Endothelial cell of umbilical vein (primary cell): ENCODE measurements around the gene IZUMO4.

Source experiments
- CTCF ChIP-seq, 2 donors: IDR thresholded peaks; 1 replicate in 1 of 2; 2 replicates in 1 of 2; pipeline ENCODE4 v1.5.1; 2011; ENCODE audit warnings: low read length in 2 of 2, mild to moderate bottlenecking in 2 of 2, moderate library complexity in 2 of 2, control low read depth in 1 of 2, inconsistent platforms in 1 of 2, low read depth in 1 of 2; ENCODE audit not compliant: insufficient read depth in 1 of 2; ENCODE audit errors: extremely low read depth in 1 of 2
- EZH2 ChIP-seq: IDR thresholded peaks from 2 replicates; pipeline ENCODE4 v1.6.1; 2012; ENCODE audit warnings: borderline replicate concordance, low read depth, mild to moderate bottlenecking, moderate library complexity, low read length, inconsistent platforms; ENCODE audit not compliant: severe bottlenecking
- MYC ChIP-seq: IDR thresholded peaks from one replicate; pipeline ENCODE4 v1.6.1; 2011; ENCODE audit warnings: mild to moderate bottlenecking, low read depth, low read length
- POLR2A ChIP-seq: IDR thresholded peaks from 2 replicates; pipeline ENCODE4 v1.6.1; 2012; ENCODE audit warnings: low read depth, mild to moderate bottlenecking, control low read depth, low read length
- POLR2AphosphoS5 ChIP-seq: IDR thresholded peaks from 2 replicates; pipeline ENCODE4 v1.6.1; 2012; ENCODE audit warnings: low read depth, mild to moderate bottlenecking, control low read depth, low read length, moderate library complexity; ENCODE audit not compliant: insufficient read depth

- TF ChIP-seq EZH2 (no peak), POLR2AphosphoS5 (no peak), CTCF (IDR thresholded peaks at IDR 0.05; ENCODE audit: extremely low read depth in 1 of 2, insufficient read depth in 1 of 2, low read depth in 1 of 2, low read length in 2 of 2) (no peak), MYC (no peak), POLR2A (no peak)
Measured at GRCh38 chr19:2083174-2083854, 13.4 kb upstream of the IZUMO4 start.
